ENCODE measurements around the gene PRR15L.
A peak's percentile ranks its signal among the peaks of the same experiment; 100 is the strongest.
"Not testable (repeated sequence)": the region's sequence is repeated elsewhere in the genome, so short reads cannot be mapped to it uniquely, and the experiment has no call there.

Gene PRR15L, protein sequence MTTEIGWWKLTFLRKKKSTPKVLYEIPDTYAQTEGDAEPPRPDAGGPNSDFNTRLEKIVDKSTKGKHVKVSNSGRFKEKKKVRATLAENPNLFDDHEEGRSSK

DNA sequence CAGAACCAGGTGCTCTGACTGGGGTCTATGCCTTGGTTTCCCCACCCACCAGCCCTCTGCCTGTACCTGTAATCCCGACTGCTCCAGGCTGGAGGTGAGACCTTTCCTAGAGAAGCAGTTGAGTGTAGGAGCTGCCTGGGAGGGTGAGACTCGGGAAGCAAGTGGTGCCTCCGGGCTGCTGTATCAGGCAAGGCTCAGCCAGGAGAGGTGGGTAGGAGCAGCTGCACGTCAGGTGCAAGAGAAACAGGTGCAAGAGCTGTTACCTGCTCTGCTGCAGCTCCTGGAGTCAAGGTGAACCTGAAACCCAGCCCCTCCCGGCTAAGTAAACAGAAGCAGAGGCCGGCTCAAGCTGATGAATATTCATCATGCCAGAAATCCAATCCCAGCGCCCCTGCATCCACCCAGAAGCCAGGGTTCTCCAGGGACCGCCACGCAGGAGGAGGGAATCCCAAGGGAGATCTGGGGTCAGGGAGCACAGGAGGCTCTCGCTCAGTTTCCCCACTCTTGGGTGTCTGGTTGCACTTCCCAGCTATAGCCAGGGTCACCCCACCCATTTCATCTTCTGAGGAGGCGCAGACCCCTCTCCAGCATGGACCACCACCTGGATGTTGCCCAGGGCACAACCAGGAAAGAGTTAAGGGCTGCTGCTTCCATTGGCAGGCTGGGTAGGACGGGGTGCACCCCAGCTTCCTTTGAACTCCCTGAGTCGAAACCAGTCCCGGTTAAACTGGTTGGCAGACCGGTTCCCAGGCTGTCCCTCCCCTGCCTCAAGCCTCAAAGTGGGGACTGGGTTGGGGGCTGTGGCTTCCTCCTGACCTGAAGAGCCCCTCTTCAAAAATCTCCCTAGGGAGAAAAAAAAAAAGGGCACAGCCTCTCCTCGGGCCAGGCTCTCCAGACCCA is at the start of gene PRR15L:
TSS of gene PRR15L (minus strand) at position 293 of the 900 bp plus-strand sequence. CDS start 4,649 bp downstream, outside the sequence.
- no peak for DNase-seq (ENCODE audit: low spot score)

DNA sequence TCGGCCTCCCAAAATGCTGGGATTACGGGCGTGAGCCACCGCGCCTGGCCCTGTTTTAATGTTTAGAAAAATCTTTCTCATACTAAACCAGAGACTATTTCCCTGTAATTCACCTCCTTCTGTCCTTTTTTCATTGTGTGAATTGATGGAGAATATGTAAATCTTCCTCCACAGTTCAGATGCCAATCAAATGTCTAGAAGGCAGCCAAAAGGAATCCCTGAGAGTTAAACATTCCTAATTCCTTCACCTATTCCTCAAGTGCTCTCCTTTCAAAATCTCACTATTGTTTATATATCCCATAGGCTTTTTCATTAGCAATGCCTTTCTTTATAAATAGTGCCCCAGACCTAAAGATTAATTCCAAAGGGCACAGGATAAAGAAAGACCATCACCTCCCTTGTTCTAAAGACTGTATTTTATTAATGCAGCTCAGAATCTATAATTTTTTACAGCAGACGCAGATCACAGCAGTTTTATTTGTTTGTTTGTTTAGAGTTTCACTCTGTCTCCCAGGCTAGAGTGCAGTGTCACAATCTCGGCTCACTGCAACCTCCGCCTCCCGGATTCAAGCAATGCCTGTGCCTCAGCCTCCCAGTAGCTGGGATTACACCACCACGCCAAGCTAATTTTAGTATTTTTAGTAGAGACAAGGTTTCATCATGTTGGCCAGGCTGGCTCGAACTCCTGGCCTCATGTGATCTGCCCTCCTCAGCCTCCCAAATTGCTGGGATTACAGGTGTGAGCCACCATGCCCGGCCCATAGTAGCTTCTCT is 49.4 kb upstream of the PRR15L start:
- no peak for DNase-seq (ENCODE audit: low spot score)

DNA sequence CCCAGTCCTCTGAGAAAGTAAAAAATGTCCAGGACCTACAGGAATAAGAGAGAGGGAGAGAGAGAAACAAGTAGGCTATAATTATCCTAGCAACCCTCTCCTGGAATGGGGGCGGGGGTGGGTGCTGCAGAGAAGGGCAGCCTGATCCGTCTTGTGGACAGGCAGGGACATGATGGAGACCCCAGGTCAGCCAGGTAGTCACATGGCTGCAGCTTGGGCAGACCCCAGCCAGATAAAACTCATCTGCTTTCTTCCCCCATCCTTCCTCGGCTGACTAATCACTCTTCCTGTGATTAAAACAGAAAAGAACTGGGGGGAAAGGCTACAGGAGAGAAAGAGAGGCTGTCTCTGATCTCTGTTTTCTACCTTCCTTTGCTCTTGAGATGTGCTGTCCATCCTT is 47.3 kb upstream of the PRR15L start:
- DNase-seq (ENCODE audit: low spot score), result no peak

DNA sequence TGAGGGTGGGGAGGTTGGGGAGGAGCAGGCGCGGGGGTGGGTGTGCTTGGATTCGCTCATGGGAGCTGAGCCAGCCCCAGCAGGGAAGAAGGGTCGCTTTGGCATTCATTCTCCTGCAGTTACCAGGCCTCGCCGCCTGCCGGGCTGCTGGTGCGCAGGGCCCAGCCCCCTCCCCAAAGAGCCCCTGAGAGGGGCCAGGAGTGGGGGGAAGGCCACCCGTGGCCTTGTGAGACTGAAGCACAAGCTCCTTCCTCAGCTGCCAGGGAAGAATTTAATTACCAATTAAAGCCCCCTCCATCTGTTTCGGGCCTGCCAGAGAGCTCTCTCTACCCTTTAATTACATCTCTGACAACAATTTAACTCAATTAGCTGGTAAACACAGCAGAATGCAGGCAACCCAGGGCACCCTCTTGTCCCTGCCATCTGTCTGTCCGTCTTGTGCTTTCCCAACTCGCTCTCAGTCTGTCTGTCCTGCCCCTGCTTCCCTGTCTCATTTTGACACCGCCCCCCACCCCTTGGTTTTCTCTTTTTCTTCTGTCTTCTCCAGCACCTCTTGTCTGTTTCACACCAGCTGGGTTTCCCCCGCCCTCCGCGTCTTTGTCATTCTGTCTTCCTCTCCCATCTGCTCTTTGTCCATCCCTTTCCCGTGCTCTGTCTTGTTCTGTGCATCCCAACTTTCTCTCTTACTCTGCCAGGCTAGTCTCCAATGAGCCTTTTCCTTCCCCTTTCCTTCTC is 45.9 kb upstream of the PRR15L start:
- no peak for DNase-seq (ENCODE audit: low spot score)

DNA sequence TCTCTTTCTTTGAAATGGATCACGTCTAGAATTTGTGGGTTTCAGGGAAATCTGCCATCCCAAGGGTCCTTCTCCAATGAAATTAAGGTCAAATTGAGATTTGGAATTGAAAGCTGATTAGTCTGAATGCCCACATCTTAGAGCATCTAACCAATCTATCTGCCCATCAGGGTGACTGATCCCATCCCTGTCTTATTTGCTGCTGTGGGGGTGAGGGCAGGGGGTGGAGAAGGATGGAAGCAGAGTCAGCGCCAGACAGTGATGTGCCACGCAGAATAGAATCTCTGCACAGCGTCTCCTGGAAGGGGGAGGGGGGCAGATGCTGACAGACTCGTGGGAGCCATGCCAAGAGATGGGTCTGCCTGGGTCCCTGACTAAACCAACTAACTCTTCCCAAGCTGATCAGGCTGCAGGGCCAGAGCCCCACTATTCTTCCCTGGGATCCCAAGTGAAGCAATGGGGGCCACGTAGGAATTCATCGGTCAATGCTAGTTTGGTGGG is 45.3 kb upstream of the PRR15L start:
- DNase-seq (ENCODE audit: low spot score), result no peak

DNA sequence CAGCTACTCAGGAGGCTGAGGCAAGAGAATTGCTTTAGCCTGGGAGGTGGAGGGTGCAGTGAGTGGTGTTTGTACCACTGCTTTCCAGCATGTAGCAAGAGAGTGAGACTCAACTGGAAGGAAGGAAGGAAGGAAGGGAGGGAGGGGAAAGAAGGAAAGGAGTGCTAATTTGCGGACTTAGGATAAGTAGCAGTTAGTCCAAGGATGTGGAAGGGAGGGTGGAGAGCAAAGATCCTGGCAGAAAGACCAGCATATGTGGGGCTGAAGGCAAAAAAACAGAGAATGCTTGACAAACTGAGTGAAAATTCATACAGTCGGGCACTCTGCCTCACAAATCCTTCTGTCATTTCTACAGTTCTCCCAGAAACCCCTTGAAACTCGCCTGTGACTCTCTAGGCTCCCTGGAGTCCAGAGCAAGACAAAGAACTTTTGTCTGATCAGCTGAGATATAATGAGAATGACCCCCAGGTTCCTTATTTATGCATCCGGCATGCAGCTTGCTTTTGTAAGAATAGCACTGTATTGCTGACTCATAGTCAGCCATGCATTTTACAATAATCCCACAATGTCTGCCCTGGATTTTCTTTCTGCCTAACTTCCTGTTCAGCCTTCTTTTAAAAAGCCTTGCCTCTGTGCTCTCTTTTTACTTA is 44.7 kb upstream of the PRR15L start:
- DNase-seq (ENCODE audit: low spot score), result peak; percentile 87

DNA sequence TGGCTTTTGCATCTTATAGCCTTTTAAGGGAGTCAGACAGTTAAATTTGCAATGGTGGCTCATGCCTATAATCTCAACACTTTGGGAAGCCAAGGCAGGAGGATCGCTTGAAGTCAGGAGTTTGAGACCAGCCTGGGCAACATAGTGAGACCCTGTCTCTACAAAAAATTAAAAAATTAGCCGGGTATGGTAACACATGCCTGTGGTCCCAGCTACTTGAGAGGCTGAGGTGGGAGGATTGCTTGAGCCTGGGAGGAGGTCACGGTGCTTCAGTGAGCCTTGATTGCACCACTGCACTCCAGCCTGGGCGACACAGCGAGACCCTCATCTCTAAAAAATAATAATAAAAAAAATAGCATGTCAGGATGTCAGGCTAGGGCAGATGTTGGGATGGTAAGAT is 44.0 kb upstream of the PRR15L start:
- DNase-seq (ENCODE audit: low spot score), result not testable (repeated sequence)

DNA sequence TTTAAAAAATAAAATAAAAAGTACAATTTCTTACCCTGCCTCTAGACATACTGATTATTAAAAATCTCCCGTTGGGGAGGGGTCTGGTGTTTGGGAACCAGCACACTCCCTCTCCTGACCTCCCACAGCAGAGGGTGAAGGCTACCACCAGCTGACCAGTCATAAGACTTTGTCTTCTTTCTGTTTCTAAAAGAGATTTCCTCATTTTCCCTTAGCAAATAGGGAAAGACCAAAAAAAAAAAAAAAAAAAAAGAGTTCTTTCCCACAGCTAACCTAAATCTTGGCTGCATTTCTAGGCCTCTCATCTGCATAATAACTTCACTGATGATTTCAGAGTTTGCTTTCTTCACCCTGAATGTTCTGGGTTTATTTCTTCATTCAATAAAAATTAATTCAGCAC is 43.5 kb upstream of the PRR15L start:
- DNase-seq (ENCODE audit: low spot score), result no peak

DNA sequence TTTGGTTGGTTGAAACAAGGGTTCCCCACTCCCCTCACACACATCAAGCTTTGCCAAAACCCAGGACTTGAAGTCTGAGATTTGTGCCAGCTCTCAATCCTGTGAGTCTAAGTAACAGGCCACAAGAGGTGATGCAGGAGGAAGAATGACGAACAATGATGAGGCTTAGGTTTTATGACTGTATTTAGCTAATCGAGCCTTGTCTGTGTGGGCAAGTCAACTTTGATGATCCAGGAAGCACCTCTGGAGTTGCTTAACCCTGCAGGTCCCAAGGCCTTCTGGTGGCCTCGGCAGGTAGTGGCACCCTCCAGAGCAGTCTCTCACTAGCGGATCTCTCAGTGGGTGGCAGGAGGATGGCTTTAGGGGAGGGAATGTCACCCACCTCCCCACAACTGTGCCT is 41.9 kb upstream of the PRR15L start:
- DNase-seq (ENCODE audit: low spot score), result peak; percentile 60

DNA sequence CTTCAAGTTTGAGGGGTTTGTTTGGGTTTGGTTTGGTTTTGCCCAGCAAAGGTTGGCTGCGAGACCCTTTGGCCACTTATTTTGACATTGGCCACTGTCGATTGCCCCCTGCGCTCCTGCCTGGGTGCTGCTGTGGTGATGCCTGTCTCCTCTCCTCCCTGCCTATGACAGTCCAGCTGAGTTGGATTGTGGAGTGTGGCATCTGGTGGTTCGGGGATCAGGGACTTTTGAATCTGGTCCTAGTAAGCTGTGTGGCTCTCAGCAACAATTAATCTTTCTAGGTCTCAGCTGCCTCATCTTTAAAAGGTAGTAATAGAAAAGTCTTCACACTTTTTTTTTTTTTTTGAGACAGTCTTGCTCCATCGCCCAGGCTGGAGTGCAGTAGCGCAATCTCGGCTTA is 40.4 kb upstream of the PRR15L start:
- no peak for DNase-seq (ENCODE audit: low spot score)

DNA sequence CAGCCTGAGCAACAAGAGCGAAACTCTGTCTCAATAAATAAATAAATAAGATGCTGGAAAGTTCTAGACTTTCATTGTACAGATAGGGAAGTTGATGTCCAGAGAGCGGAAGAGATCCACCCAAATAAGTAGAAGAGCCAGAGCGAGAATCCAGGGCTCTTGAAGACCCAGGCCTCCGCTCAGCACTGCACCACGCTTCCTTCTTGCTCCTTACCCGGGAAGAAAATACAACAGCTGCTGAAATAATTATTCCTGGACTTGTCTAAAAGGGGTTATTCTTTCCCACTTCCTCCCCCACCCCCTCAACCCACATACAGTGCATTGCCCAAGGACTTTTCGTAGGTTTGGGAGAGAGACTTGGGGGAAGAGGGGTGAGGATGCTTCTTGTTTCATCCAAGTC is 39.9 kb upstream of the PRR15L start:
- DNase-seq (ENCODE audit: low spot score), result no peak

DNA sequence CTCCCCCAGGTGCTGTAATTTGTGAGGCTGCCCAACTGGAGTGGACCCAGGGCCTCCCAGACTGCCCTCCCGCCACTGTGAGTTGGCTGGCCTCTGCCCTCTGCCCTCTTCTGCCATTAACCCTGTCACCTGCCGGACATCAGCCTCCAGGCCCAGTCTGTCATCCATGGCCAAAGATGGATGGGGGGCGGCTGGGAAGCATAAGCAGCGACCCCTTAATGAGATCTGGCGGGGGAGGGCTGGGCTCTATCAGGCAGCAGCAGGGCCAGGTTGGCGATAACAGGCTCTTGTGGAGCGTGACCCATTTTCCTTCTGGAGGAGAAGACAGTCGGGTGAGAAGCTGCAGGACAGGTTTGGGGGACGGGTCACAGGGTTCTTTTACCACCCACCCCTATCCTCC is 38.5 kb upstream of the PRR15L start:
- no peak for DNase-seq (ENCODE audit: low spot score)

DNA sequence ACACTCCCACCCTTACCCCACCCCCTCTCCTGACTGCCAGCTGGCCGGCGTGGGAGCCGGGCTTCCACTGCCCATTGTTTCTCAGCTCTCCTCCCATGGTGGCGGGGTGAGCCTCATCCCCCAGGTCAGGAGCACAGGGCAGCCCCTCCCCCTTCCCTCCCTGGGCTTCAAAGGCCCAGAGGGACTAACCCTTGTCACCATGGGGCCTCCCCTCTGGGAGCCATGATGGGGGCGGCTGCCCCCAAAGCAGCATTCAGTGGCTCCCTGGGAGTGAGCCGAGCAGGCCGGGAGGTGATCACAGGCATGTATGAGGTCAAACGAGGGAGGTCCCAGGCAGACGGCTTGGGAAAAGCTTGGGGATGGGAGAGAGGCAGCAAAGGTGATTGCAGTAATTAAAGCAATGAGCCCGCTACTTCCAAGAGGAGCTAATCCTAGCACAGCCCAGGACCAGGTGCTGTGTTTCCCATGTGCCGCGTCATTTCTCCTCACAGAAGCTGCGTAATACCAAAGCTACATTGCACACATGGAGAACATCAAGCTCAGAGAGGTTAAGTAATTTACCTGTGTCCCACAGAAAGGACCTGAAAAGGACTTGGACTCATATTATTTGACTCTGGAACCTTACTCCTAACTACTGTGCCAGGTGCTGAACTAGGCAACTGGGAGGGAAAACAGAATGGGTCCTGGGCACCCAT is 37.7 kb upstream of the PRR15L start:
- no peak for DNase-seq (ENCODE audit: low spot score)

DNA sequence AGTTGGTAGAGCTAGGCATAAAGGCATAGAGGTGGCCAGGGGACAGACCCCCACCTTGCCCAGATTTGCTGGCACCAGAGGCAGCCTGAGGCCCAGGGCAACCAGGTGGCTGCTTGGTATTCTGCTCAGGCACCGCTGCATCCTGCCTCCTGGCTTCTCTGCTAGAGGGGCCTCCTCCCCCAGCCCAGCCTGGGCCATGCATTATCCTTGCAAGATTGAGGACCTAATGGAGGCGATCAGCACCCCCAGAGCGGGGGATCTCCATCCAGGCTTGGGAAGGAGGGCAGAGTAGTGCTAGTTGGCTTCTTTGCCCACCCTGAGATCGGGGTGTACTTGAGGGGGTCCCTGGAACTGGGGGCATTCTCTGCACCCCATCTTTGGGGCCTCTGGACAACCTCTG is 37.0 kb upstream of the PRR15L start:
- no peak for DNase-seq (ENCODE audit: low spot score)

DNA sequence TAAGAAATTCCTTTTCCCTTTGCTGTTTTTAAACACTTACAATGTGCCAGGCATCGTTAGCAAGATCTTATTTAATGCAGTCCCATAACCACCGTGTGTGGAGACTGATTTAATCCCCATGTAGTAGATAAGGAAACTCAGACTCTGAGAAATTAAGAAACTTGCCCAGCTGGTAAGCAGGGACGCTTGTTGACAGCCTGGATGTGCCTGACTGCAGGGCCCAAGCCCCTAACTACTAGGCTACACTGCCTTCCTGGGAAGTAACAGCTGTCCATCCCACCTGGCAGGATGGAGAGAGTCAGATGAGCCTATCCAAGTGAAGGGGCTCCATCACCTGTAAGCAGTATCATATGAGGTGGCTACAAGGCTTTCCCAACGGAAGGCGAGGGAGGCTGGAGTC is 36.3 kb upstream of the PRR15L start:
- no peak for DNase-seq (ENCODE audit: low spot score)

DNA sequence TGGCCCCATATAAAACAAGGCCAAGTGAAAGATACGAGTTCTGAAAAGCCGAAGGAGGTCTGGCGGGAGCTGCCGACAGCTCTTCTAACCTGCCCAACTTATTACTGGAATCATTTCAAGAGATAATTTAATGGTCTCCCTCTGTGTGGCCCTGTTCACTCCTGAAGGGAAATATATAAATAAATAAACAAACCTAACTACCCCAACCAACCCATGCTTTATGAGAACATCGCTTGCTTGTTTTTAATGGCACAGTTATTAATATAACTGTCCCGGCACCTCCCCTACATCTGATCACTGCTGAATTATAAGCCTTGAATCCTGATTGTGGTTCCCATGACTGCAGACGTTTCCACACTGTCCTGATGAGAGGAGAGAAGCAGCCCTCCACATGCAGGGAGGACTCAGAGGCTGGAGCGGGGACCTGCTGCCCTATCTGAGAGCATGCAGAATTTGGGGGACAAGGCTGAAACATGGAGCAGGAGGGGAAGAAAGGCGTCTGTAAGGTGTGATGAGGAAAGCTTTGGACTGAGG is 35.4 kb upstream of the PRR15L start:
- no peak for DNase-seq (ENCODE audit: low spot score)

DNA sequence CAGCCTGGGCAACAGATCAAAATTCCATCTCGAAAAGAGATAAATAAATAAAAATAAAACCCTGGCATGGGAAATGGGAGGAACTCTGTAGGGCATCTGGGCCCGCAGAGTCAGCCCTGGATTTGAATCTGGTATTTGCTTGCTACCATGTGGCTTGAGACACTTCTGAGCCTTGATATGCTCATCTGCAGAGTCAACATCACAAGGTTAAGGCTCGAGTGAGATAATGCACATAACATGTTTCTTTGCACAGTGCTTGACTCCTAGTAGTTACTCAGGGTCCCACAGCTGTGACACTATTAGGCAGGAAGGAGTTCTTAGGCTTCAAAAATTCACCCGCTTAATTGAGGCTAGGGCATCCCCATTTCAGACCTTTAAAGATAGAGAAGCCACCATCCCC is 34.5 kb upstream of the PRR15L start:
- DNase-seq (ENCODE audit: low spot score), result no peak

DNA sequence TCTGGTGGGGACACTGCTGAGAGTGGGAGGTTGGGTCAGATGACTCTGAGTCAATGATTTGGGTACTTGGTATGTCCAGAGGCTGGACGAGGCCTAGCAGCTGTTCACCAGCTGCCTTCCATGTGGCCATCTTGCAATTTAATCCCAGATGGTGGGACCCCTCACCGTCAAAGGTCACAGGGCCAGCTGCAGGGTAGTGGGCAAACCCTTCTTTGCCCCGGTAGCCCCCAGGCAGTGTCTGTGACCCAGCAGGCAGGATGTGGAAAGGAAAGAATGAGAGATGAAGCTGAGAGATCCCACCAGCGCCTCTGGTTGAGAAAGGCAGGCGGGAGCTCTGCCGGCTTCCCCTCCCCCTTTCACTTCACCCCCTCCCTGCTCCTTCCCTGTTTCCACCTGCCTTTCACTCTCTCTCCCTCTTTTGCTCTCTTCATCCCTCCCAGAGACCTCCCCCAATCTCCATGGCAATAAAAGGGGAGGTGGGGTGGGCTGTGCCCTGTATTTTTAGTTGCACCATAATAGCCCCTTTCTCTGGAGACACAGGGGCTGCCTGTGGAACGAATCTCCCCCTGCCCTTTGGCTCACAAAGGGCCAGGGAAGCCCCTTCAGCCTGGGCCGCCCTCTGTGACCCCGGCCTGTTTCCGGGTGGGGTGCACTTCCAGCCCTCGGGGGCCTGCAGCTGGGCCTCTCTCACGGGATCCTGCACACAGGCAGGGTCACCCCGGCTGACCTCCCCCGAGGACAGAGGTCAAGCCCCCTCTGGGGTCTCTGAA is 33.5 kb upstream of the PRR15L start:
- DNase-seq (ENCODE audit: low spot score), result no peak

DNA sequence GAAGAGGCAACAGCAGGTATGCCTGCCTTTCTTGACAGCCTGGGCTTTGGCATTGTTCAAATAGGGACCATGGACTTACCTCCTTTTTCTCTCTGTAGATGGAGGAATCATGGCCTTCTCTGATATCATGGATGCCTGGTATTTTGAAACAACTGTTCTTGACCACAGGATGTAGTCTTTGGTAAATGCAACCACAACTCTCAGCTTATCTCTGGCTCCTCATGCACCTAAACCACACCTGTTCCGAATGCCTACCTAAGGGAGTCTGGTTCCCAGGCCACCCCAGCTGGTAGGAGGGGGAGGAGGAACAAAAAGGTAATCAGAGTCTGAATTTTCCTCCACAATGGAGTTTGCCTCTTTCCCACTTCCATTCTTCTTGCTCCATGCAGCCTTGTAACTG is 32.0 kb upstream of the PRR15L start:
- DNase-seq (ENCODE audit: low spot score), result no peak

DNA sequence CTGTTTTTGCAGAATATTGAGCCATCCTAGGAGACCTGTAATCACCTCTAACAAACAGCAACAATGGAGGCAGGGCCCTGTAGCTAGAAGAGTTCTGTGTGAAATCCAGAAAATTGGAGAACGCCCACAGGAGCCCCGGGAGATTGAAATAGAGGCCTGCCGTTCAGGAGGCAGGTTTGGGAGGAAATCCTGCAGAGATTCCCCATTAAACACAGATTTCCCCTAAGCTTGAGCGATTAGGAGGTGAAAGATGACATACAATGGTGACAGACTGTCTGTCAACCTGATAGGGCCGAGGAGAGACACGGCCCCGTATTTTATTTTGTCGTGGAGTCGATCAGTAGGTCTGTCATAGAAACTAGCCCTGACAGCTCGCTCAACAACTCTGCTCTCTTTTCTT is 31.5 kb upstream of the PRR15L start:
- DNase-seq (ENCODE audit: low spot score), result no peak

All from COLO829 (cell line).